HL-60 (cell line): Measurements from ENCODE around the gene TUBGCP3.

Experiments
- POLR2AphosphoS5 ChIP-seq: IDR thresholded peaks from 2 replicates; pipeline ENCODE4 v1.6.1; 2012; ENCODE audit warnings: low read depth
- TF ChIP-seq, protein P1 (sequence below): IDR thresholded peaks from one replicate; pipeline ENCODE4 v1.5.1; 2011; ENCODE audit warnings: low read length, control low read depth, inconsistent platforms; ENCODE audit not compliant: insufficient read depth
- TF ChIP-seq, protein P2 (sequence below): IDR thresholded peaks from 2 replicates; pipeline ENCODE4 v1.6.1; 2012; ENCODE audit warnings: low read depth; ENCODE audit not compliant: insufficient replicate concordance

DNA sequence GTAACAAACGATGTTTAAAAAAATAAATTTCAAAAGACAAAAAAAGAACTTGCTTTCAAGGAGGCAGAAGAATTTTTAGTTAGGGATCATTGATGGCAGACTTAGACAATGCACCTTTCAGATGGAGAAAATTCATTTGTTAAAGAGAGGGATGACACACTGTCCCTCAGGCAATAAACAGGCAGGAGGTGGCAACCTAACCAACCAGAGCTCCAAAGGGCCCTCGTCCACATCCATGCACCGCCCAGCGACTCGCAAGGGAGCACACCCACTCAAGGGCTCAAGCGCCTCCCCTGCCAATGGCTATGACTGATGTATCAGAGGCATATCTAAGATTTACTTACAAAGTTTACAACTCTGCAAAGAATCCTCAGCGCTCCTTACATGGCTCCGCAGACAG, 81.9 kb downstream of the TUBGCP3 start:
- TF ChIP-seq, protein P1, sequence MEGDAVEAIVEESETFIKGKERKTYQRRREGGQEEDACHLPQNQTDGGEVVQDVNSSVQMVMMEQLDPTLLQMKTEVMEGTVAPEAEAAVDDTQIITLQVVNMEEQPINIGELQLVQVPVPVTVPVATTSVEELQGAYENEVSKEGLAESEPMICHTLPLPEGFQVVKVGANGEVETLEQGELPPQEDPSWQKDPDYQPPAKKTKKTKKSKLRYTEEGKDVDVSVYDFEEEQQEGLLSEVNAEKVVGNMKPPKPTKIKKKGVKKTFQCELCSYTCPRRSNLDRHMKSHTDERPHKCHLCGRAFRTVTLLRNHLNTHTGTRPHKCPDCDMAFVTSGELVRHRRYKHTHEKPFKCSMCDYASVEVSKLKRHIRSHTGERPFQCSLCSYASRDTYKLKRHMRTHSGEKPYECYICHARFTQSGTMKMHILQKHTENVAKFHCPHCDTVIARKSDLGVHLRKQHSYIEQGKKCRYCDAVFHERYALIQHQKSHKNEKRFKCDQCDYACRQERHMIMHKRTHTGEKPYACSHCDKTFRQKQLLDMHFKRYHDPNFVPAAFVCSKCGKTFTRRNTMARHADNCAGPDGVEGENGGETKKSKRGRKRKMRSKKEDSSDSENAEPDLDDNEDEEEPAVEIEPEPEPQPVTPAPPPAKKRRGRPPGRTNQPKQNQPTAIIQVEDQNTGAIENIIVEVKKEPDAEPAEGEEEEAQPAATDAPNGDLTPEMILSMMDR: no peak
- no peak for TF ChIP-seq POLR2AphosphoS5
- TF ChIP-seq, protein P2, sequence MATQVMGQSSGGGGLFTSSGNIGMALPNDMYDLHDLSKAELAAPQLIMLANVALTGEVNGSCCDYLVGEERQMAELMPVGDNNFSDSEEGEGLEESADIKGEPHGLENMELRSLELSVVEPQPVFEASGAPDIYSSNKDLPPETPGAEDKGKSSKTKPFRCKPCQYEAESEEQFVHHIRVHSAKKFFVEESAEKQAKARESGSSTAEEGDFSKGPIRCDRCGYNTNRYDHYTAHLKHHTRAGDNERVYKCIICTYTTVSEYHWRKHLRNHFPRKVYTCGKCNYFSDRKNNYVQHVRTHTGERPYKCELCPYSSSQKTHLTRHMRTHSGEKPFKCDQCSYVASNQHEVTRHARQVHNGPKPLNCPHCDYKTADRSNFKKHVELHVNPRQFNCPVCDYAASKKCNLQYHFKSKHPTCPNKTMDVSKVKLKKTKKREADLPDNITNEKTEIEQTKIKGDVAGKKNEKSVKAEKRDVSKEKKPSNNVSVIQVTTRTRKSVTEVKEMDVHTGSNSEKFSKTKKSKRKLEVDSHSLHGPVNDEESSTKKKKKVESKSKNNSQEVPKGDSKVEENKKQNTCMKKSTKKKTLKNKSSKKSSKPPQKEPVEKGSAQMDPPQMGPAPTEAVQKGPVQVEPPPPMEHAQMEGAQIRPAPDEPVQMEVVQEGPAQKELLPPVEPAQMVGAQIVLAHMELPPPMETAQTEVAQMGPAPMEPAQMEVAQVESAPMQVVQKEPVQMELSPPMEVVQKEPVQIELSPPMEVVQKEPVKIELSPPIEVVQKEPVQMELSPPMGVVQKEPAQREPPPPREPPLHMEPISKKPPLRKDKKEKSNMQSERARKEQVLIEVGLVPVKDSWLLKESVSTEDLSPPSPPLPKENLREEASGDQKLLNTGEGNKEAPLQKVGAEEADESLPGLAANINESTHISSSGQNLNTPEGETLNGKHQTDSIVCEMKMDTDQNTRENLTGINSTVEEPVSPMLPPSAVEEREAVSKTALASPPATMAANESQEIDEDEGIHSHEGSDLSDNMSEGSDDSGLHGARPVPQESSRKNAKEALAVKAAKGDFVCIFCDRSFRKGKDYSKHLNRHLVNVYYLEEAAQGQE: no peak
